ENCODE data around the gene NHEJ1.

DNA sequence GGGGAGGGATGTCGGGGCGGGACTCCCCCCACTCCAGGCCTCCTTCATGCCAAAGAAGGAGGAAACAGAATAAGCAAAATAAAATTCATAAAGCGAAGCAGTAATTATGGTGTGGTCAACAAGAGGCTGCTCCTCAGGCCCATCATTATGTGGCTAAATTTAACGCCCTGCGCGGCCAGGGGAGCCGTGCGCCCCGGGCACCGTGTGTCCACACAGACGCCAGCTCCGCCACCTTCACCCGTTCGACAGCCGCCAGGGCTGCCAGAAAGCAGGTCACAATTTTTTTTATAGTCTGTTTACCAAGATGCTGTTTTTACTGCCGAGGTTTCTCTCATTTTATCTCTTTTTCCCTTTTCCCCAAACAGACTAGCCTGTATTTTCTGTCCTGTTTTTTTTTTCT is 31.0 kb downstream of the NHEJ1 start:
- TF ChIP-seq, protein P1, sequence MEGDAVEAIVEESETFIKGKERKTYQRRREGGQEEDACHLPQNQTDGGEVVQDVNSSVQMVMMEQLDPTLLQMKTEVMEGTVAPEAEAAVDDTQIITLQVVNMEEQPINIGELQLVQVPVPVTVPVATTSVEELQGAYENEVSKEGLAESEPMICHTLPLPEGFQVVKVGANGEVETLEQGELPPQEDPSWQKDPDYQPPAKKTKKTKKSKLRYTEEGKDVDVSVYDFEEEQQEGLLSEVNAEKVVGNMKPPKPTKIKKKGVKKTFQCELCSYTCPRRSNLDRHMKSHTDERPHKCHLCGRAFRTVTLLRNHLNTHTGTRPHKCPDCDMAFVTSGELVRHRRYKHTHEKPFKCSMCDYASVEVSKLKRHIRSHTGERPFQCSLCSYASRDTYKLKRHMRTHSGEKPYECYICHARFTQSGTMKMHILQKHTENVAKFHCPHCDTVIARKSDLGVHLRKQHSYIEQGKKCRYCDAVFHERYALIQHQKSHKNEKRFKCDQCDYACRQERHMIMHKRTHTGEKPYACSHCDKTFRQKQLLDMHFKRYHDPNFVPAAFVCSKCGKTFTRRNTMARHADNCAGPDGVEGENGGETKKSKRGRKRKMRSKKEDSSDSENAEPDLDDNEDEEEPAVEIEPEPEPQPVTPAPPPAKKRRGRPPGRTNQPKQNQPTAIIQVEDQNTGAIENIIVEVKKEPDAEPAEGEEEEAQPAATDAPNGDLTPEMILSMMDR (IDR thresholded peaks at IDR 0.05; ENCODE audit: extremely low read depth in 1 of 2, insufficient read depth in 1 of 2, low read depth in 1 of 2, low read length in 2 of 2) = no peak
- TF ChIP-seq EZH2 (IDR thresholded peaks at IDR 0.05; ENCODE audit: borderline replicate concordance, low read depth, low read length, severe bottlenecking) (no peak), POLR2AphosphoS5 (IDR thresholded peaks at IDR 0.05; ENCODE audit: insufficient read depth, low read depth, low read length) (no peak), POLR2A (IDR thresholded peaks at IDR 0.05; ENCODE audit: low read depth, low read length) (no peak), FOS (IDR thresholded peaks at IDR 0.05; ENCODE audit: borderline replicate concordance, insufficient read depth, low read length) (no peak), MYC (IDR thresholded peaks at IDR 0.05; ENCODE audit: low read depth, low read length) (no peak), MAX (IDR thresholded peaks at IDR 0.05; ENCODE audit: insufficient read depth, insufficient read length) (no peak), GATA2 (IDR thresholded peaks at IDR 0.05; ENCODE audit: insufficient read depth, insufficient read length, low read depth, low read length) (no peak), JUN (IDR thresholded peaks at IDR 0.05; ENCODE audit: borderline replicate concordance, insufficient read depth, insufficient read length, low read depth) (no peak)
